Hepatocyte (in vitro differentiated cells): ENCODE data around the gene ARHGAP15. TPM values are rescaled to one million over a fixed set of nuclear protein-coding genes. Genes with fewer than 3 reads are reported as not detected.

Source experiments
- DNase-seq: peaks from one replicate; pipeline ENCODE4 v3.0.0-alpha.2; 2016; ENCODE audit warnings: low spot score
- H2AFZ ChIP-seq: fragments of 200-600 bp; sonication (generic); 2 replicates; pipeline ENCODE4 v1.6.0; 2016; ENCODE audit warnings: antibody characterized with exemption, mild to moderate bottlenecking
- H3K27ac ChIP-seq: fragments of 200-600 bp; sonication (generic); 2 replicates; pipeline ENCODE4 v1.5.1; 2016; ENCODE audit warnings: mild to moderate bottlenecking
- H3K27me3 ChIP-seq: fragments of 200-600 bp; sonication (generic); 2 replicates; pipeline ENCODE4 v1.6.1; 2016
- H3K36me3 ChIP-seq: fragments of 200-600 bp; sonication (generic); replicated peaks from 2 replicates; pipeline ENCODE4 v1.5.1; 2016; ENCODE audit warnings: low read depth; ENCODE audit not compliant: insufficient read depth
- H3K4me1 ChIP-seq: fragments of 200-600 bp; sonication (generic); 2 replicates; pipeline ENCODE4 v1.5.1; 2016; ENCODE audit warnings: mild to moderate bottlenecking, moderate library complexity; ENCODE audit not compliant: insufficient read depth
- H3K4me2 ChIP-seq: fragments of 200-600 bp; sonication (generic); 2 replicates; pipeline ENCODE4 v1.6.0; 2016
- H3K4me3 ChIP-seq: fragments of 200-600 bp; sonication (generic); 2 replicates; pipeline ENCODE4 v1.5.1; 2016; ENCODE audit warnings: mild to moderate bottlenecking
- H3K79me2 ChIP-seq: fragments of 200-600 bp; sonication (generic); 2 replicates; pipeline ENCODE4 v1.6.0; 2017; ENCODE audit warnings: mild to moderate bottlenecking
- H3K9me2 ChIP-seq: fragments of 200-600 bp; sonication (generic); replicated peaks from 2 replicates; pipeline ENCODE4 v1.6.0; 2017; ENCODE audit warnings: mild to moderate bottlenecking; ENCODE audit not compliant: insufficient read depth
- H3K9me3 ChIP-seq: fragments of 200-600 bp; sonication (generic); 2 replicates; pipeline ENCODE4 v1.5.1; 2016; ENCODE audit warnings: low read depth, mild to moderate bottlenecking
- H4K20me1 ChIP-seq: fragments of 200-600 bp; sonication (generic); 2 replicates; pipeline ENCODE4 v1.6.0; 2016; ENCODE audit warnings: mild to moderate bottlenecking; ENCODE audit not compliant: insufficient read depth, poor library complexity, severe bottlenecking
- CTCF ChIP-seq: fragments of 200-600 bp; sonication (generic); IDR thresholded peaks from 2 replicates; pipeline ENCODE4 v1.5.1; 2016; ENCODE audit warnings: antibody characterized with exemption, mild to moderate bottlenecking; ENCODE audit not compliant: poor library complexity
- EZH2 ChIP-seq: fragments of 200-600 bp; sonication (generic); IDR thresholded peaks from 2 replicates; pipeline ENCODE4 v1.6.1; 2016; ENCODE audit warnings: antibody characterized with exemption, mild to moderate bottlenecking, borderline replicate concordance
- EZH2phosphoT487 ChIP-seq: fragments of 200-600 bp; sonication (generic); IDR thresholded peaks from one replicate; pipeline ENCODE4 v1.6.1; 2018; ENCODE audit warnings: antibody characterized with exemption, mild to moderate bottlenecking, low read depth, moderate library complexity; ENCODE audit not compliant: unreplicated experiment, severe bottlenecking
- WGBS: methylation state at CpG from one replicate; pipeline ENCODE4 v1.1.6; 2016; ENCODE audit warnings: low lambda C conversion rate; ENCODE audit errors: missing lambda C conversion rate; 5-methylcytosine and 5-hydroxymethylcytosine counted together
- polyA plus RNA-seq: library from polyadenylated mRNA; unstranded; fragments of >200 nt; fragmentation: Nextera tagmentation; extraction: Ambion mirVana; gene quantifications from 2 replicates; pipeline ENCODE4 v1.2.1, GENCODE V29; 2016
- total RNA-seq: library from RNA; depleted of rRNA; stranded (reverse); fragments of >200 nt; gene quantifications from 2 replicates; pipeline ENCODE4 v1.2.3, GENCODE V29; 2014

Gene ARHGAP15
- total and polyA plus RNA-seq, 2 experiments from 2014 or later = 0.17 TPM; not detected in 1

DNA sequence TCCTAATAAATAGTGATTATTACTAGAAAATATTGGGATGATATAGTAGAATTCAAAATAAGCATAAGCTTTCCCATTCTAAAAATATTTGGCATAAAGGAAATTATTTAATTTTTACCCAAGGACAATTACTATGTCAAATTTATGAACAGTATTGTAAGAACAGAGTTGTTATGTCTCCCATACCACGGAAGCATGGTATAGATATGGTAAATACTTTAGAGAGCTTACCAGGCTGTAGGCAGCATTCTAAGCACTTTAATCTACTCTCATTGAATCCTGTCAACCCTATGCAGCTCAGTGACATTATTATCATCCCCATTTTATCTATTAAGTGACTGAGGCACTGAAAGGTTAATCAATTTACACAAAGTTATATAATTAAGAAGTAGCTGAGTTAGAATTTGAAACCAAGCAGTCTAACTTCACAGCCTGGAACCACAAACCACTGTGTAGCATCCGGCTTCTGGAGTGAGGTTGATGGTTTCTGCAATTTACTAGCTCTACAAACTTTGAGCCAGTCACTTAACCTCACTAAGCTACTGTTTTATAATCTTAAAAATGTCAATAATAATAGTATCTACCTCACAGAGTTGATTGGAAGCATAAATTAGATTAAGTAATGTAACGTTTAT lies 323.7 kb downstream of the ARHGAP15 start:
- no peaks in the 10 kb centered on the region for H3K79me2 ChIP-seq
- H2AFZ ChIP-seq = no peak overlapping the region
- no peaks in the 10 kb centered on the region for H4K20me1 ChIP-seq
- no peak for TF ChIP-seq EZH2phosphoT487
- no peak for TF ChIP-seq CTCF
- no peak for TF ChIP-seq EZH2
- WGBS = 82% methylated on average over 3 of the region's 3 CpGs
- no peaks in the 10 kb centered on the region for H3K9me3 ChIP-seq
- H3K36me3 ChIP-seq = no peaks in the 10 kb centered on the region
- H3K4me2 ChIP-seq = no peak overlapping the region
- DNase-seq = no peak
- H3K4me3 ChIP-seq = no peak overlapping the region
- H3K27ac ChIP-seq = no peak overlapping the region
- no peaks in the 10 kb centered on the region for H3K9me2 ChIP-seq
- no peaks in the 10 kb centered on the region for H3K4me1 ChIP-seq
- no peaks in the 10 kb centered on the region for H3K27me3 ChIP-seq

DNA sequence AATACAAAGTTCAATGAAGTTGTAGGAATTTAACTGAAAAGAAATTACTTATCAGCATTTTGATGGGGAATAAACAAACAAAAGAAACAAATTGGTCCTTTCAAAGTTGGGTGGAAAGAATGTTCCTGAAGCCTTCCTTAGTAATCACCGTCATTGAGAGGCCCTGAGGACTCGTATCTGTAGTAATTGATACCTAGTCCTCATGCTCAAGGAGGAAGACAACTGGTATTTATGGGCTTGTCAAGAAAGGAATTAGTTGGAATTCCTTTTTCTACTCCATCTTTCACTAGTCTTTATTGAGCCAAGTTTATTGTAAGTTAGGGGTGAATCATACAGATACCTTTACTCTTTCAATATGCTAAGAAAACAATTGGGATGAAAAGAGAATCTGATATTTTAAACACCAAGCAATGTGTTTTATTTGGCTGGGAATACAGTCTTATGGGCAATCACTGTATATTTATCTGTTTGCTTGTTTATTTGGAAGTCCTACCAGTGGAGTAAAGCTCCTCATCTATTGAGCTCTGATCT lies 324.8 kb downstream of the ARHGAP15 start:
- no peak overlapping the region for H3K27ac ChIP-seq
- H3K79me2 ChIP-seq = no peaks in the 10 kb centered on the region
- WGBS = 55% methylated on average over 2 of the region's 2 CpGs
- H4K20me1 ChIP-seq = no peaks in the 10 kb centered on the region
- no peaks in the 10 kb centered on the region for H3K36me3 ChIP-seq
- H2AFZ ChIP-seq = no peak overlapping the region
- no peak overlapping the region for H3K4me3 ChIP-seq
- no peak for DNase-seq
- TF ChIP-seq EZH2phosphoT487 (no peak), EZH2 (no peak), CTCF (no peak)
- H3K9me2 ChIP-seq = no peaks in the 10 kb centered on the region
- H3K4me1 ChIP-seq = no peaks in the 10 kb centered on the region
- H3K4me2 ChIP-seq = no peak overlapping the region
- no peaks in the 10 kb centered on the region for H3K9me3 ChIP-seq
- H3K27me3 ChIP-seq = no peaks in the 10 kb centered on the region

- H3K4me3 ChIP-seq = no peak overlapping the region
- H3K4me1 ChIP-seq = no peaks in the 10 kb centered on the region
- no peaks in the 10 kb centered on the region for H3K27me3 ChIP-seq
- H3K4me2 ChIP-seq = no peak overlapping the region
- H3K36me3 ChIP-seq = no peaks in the 10 kb centered on the region
- H4K20me1 ChIP-seq = no peaks in the 10 kb centered on the region
- no peak for DNase-seq
- WGBS = 94% methylated on average over 3 of the region's 3 CpGs
- no peaks in the 10 kb centered on the region for H3K79me2 ChIP-seq
- TF ChIP-seq EZH2phosphoT487 = no peak
- TF ChIP-seq EZH2 = no peak
- TF ChIP-seq CTCF = no peak
- no peak overlapping the region for H2AFZ ChIP-seq
- no peak overlapping the region for H3K27ac ChIP-seq
- H3K9me2 ChIP-seq = no peaks in the 10 kb centered on the region
- no peaks in the 10 kb centered on the region for H3K9me3 ChIP-seq
Observed at GRCh38 chr2:143455317-143455716, 326.1 kb downstream of the ARHGAP15 start.
